GM18873 (cell line): ENCODE results near the gene BRF1.
A peak's percentile ranks its signal among the peaks of the same experiment; 100 is the strongest.
"Not testable (repeated sequence)": the region's sequence is repeated elsewhere in the genome, so short reads cannot be mapped to it uniquely, and the experiment has no call there.

Source experiments
- ATAC-seq: cut with Tn5 transposase; IDR thresholded peaks from one replicate; pipeline ENCODE4 v1.9.1; 2021; ENCODE audit warnings: mild to moderate bottlenecking, moderate library complexity, moderate number of reproducible peaks; ENCODE audit not compliant: unreplicated experiment, low FRiP score

Gene BRF1

GRCh38 chr14:105317546-105317945 lies 16.7 kb upstream of the BRF1 start:
- ATAC-seq: no peak

DNA sequence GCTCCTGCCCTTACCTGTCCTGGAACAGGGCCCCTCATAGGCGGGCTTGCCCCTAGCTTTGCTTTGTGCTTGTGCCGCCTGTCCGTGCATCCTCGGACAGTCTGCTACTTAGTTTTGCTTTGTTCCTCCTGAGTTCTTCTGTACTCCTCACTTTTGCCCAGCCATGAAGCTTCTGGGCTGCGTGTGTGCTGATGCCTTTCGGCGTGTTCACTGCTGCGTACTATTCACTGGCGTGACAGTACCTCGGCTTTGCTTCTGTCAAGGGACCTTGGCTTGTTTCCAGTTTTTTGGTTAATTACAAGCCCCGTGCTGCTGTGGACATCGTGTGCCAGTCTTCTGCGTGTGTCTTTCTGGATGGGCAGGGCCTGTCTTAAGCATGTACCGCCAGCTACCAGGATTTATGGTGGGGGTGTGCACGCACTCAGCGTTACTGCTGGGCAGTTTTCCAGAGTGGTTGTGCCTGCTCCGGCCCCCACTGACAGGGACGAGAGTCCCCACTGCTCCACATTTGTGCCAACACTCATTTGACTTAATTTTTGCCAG lies 16.2 kb upstream of the BRF1 start:
- ATAC-seq: no peak

DNA sequence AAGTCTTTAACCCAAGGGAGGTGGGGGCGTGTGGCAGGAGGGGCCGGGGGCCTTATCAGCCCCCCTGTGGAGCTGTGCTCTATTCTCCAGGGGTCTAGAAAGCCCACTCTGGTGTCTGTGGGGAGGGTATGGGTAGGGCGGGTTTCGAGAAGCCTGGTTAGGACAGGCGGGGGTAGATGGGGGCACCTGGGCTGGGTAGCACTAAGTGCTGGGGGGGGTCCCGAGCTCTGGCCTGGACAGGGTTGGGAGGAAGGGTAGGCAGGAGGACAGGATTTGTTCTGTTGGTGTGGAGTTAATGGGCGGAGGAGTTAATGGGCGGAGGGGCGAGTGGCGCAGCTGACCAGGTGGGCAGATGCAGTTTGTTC lies 15.8 kb upstream of the BRF1 start:
- no peak for ATAC-seq

- ATAC-seq: no peak
These were observed 15.3 kb upstream of the BRF1 start for GRCh38 chr14:105315941-105316576.

DNA sequence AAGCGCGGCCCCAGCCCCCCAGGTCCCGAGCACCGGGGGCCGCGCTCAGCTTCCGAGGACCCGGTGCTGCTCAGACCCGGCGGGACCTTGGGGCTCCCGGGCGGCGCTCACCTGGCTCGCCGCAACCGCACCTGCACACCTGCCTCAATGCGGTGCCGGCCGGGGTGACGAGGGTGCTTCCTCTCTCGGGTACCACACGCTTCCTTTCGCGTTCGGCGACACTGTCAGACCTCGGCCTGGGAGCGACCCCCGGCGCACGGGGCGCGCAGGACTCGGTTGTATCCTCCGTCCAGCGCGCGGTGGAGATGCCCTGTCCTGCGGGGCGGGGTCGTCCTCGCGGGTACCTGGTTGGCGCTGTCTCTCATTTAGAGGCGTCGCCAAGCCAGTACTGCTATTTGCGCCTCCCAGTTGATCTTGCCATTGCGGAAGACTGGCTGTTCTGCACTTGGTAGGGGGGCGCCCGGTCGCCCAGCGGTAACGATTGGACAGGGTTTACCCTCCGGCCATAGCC lies 14.5 kb upstream of the BRF1 start:
- no peak for ATAC-seq

GRCh38 chr14:105314287-105315200 lies 13.7 kb upstream of the BRF1 start, which contains the start of gene PACS2:
Gene PACS2 (plus strand): TSS chr14:105314748. CDS start chr14:105314919, 171 bp downstream.
- no peak for ATAC-seq

GRCh38 chr14:105313381-105314286 lies 12.8 kb upstream of the BRF1 start:
- ATAC-seq: no peak

DNA sequence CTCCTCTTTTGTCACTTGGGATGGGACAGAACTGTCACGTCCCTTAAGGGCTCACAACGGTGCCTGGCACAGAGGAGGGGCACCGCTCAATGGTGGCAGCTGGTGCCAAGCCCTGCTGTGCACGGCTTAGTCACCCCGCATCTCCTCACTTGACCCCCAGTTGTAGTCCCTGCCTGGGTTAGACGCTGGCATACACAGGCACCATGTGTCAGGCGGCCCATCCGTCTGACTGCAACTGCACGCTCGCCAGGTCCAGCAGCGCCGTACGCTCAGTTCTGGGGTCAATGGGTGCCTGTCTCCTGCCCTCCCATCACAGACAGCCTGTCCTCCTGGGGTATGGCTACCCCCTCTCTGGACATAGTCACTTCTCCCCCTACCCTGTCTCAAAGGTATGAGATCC lies 12.2 kb upstream of the BRF1 start:
- no peak for ATAC-seq

- no peak for ATAC-seq
These were observed 11.0 kb upstream of the BRF1 start for GRCh38 chr14:105311838-105312237.

DNA sequence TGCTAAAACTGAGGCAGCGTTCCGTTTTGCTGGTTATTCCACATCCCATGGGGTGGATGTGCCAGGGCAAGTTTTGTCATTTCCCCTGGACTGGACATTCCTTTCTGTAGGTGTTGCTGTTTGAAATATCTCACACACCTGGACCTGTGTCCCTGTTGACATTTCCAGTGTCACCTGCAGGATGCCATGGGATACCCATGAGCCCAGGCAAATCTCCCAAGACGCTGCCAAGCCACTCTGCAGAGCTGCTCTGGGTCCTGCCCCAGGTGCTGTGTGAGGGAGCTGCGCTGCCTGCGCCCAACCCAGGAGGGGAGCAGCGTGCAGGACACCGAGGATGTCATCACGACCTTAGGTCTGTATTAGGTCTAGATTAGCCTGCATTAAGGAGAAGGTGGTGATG lies 8.6 kb upstream of the BRF1 start:
- ATAC-seq: no peak

DNA sequence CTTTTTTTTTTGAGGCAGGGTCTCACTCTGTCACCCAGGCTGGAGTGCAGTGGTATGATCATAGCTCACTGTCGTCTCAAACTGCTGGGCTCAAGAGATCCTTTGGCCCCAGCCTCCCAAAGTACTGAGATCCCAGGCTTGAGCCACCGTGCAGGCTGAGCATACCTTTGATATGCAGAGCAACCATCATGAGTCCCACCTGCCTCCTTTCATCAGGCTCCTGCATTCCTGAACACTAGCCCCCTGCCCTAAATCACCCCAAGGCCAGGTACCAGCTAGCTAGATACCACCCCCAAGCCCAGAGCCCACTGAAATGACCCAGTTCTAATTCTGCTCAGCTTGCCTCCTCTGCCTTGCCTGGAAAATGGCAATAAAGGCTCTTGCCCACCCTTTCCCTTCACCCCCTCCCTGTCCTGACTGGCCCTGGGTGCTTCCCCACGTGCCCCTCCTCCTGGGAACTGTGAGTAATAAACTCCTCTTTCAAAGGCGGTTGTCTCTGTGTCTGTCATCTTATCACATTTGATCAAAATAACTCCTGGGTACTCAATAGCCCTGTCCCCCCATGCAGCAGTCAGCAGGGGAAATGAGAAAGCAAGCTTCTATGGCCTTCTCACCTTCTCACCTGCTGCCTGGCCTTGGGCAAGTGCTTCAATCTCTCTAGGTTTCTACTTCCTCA lies 6.4 kb upstream of the BRF1 start:
- no peak for ATAC-seq

GRCh38 chr14:105305791-105306190 lies 5.0 kb upstream of the BRF1 start:
- no peak for ATAC-seq

- no peak for ATAC-seq
These were observed 4.5 kb upstream of the BRF1 start for GRCh38 chr14:105305345-105305744.

DNA sequence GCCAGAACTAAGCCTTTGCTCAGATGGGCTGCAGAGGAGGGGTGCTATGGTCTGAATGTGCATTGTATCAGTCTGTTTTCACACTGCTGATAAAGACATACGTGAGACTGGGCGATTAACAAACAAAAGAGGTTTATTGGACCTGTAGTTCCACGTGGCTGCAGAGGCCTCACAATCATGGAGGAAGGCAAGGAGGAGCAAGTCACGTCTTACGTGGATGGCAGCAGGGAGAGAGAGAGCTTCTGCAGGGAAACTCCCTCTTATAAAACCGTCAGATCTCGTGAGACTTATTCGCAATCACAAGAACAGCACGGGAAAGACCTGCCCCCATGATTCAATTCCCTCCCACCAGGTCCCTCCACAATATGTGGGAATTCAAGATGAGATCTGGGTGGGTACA lies 3.8 kb upstream of the BRF1 start:
- no peak for ATAC-seq

GRCh38 chr14:105303949-105304348 lies 3.1 kb upstream of the BRF1 start:
- ATAC-seq: no peak

- not testable (repeated sequence) for ATAC-seq
These were observed 1.1 kb upstream of the BRF1 start for GRCh38 chr14:105301915-105302249.

GRCh38 chr14:105301103-105301914 lies 508 bp upstream of the BRF1 start:
- ATAC-seq: peak; percentile 49

- peak; percentile 6 for ATAC-seq
These were observed 903 bp downstream of the BRF1 start for GRCh38 chr14:105299654-105300541.
